ENCODE data around the gene CDCP1.

Gene CDCP1

DNA sequence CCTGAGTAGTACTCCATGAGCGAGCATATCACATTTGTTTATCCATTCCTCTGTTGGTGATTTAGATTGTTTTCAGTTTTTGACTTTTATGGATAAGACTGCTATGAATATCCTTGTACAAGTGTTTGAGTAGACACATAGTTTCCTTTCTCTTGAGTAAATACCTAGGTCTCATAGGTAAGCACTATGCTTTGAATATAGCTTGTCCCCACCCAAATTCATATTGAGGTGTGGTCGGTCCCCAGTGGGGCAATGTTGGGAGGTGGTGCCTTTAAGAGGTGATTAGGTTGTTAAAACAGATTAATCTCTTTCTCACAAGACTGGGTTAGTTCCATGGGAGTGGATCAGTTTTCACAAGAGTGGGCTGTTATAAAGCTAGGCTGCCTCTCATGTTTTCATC lies 42.8 kb downstream of the CDCP1 start:
- TF ChIP-seq CTCF (IDR thresholded peaks at IDR 0.05; ENCODE audit: control insufficient read depth, insufficient read depth, low read depth, low read length, missing control alignments): no peak
- no peak overlapping the region for H3K4me3 ChIP-seq (ENCODE audit: control insufficient read depth, low read depth, low read length)
- DNase-seq (ENCODE audit: low read depth): no peak

- peak; percentile 85 for DNase-seq (ENCODE audit: low read depth)
- no peak for TF ChIP-seq CTCF (IDR thresholded peaks at IDR 0.05; ENCODE audit: control insufficient read depth, insufficient read depth, low read depth, low read length, missing control alignments)
- no peak overlapping the region for H3K4me3 ChIP-seq (ENCODE audit: control insufficient read depth, low read depth, low read length)
Observed at GRCh38 chr3:45100981-45101407, 45.2 kb downstream of the CDCP1 start.

- DNase-seq (ENCODE audit: low read depth): no peak
- H3K4me3 ChIP-seq (ENCODE audit: control insufficient read depth, low read depth, low read length): no peak overlapping the region
Observed at GRCh38 chr3:45098310-45098709, 47.9 kb downstream of the CDCP1 start.

GRCh38 chr3:45097296-45097883 lies 48.8 kb downstream of the CDCP1 start:
- no peak for DNase-seq (ENCODE audit: low read depth)
- no peak for TF ChIP-seq CTCF (IDR thresholded peaks at IDR 0.05; ENCODE audit: control insufficient read depth, insufficient read depth, low read depth, low read length, missing control alignments)
- H3K4me3 ChIP-seq (ENCODE audit: control insufficient read depth, low read depth, low read length): no peak overlapping the region

More at GRCh38 chr3:45098310-45098709, 47.9 kb downstream of the CDCP1 start:
- no peak for TF ChIP-seq CTCF (IDR thresholded peaks at IDR 0.05; ENCODE audit: control insufficient read depth, insufficient read depth, low read depth, low read length, missing control alignments)

DNA sequence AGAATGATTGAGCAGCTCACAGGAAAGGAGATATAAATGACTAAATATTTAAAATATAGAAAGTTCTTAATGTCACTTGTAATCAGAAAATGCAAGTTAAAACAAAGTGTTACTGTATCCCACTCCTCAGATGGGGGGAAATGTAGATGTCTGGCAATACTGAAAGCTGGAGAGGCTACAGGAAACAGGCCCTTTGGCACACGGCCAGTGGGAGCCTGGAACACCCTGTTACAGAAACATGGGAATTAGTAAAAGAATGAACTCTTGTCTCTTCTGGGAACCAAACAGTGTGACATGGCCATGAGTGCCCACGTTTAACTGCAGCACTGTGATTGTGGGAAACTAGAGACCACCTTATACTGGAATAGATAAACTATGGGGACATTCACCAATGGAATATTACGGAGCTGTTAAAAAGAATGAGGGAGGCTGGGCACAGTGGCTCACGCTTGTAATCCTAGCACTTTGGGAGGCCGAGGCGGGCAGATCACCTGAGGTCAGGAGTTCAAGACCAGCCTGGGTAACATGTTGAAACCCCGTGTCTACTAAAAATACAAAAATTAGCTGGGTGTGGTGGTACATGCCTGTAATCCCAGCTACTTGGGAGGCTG lies 50.2 kb downstream of the CDCP1 start:
- no peak overlapping the region for H3K4me3 ChIP-seq (ENCODE audit: control insufficient read depth, low read depth, low read length)
- no peak for TF ChIP-seq CTCF (IDR thresholded peaks at IDR 0.05; ENCODE audit: control insufficient read depth, insufficient read depth, low read depth, low read length, missing control alignments)
- no peak for DNase-seq (ENCODE audit: low read depth)

- no peak for TF ChIP-seq CTCF (IDR thresholded peaks at IDR 0.05; ENCODE audit: control insufficient read depth, insufficient read depth, low read depth, low read length, missing control alignments)
- DNase-seq (ENCODE audit: low read depth): no peak
- no peak overlapping the region for H3K4me3 ChIP-seq (ENCODE audit: control insufficient read depth, low read depth, low read length)
Observed at GRCh38 chr3:45093176-45093575, 53.0 kb downstream of the CDCP1 start.
